HPDE6-E6E7 (cell line): ENCODE measurements around the gene KCNJ10.
"Not testable (repeated sequence)": the region's sequence is repeated elsewhere in the genome, so short reads cannot be mapped to it uniquely, and the experiment has no call there.

ENCODE experiments used
- DNase-seq: peaks from one replicate; pipeline ENCODE4 v3.0.0; 2011; ENCODE audit warnings: missing footprints; ENCODE audit errors: extremely low spot score

Gene KCNJ10

GRCh38 chr1:160069460-160070231 lies at the start of gene KCNJ10:
Gene KCNJ10, minus strand, starts transcription at chr1:160070160. Its CDS starts 27,628 bp downstream, at chr1:160042532.
- DNase-seq = no peak

- DNase-seq = no peak
Measured at GRCh38 chr1:160118928-160119327, 49.0 kb upstream of the KCNJ10 start.

- no peak for DNase-seq
Measured at GRCh38 chr1:160117709-160118183, 47.8 kb upstream of the KCNJ10 start.

- no peak for DNase-seq
Measured at GRCh38 chr1:160117300-160117699, 47.3 kb upstream of the KCNJ10 start.

- peak; percentile 62 for DNase-seq
Measured at GRCh38 chr1:160116283-160117147, 46.6 kb upstream of the KCNJ10 start.

GRCh38 chr1:160115545-160116282 lies 45.8 kb upstream of the KCNJ10 start, which contains the start of gene ATP1A2:
Gene ATP1A2, plus strand, starts transcription at chr1:160115759. Its CDS starts 103 bp downstream, at chr1:160115862.
- no peak for DNase-seq

- DNase-seq = no peak
Measured at GRCh38 chr1:160114085-160114484, 44.1 kb upstream of the KCNJ10 start.

- no peak for DNase-seq
Measured at GRCh38 chr1:160113407-160113806, 43.4 kb upstream of the KCNJ10 start.

GRCh38 chr1:160112357-160112756 lies 42.4 kb upstream of the KCNJ10 start:
- DNase-seq = no peak

- not testable (repeated sequence) for DNase-seq
Measured at GRCh38 chr1:160111462-160111861, 41.5 kb upstream of the KCNJ10 start.

GRCh38 chr1:160109686-160110085 lies 39.7 kb upstream of the KCNJ10 start:
- no peak for DNase-seq

GRCh38 chr1:160108888-160109662 lies 39.1 kb upstream of the KCNJ10 start:
- no peak for DNase-seq

- DNase-seq = no peak
Measured at GRCh38 chr1:160107512-160107911, 37.6 kb upstream of the KCNJ10 start.

- DNase-seq = no peak
Measured at GRCh38 chr1:160105155-160105554, 35.2 kb upstream of the KCNJ10 start.

GRCh38 chr1:160104486-160104885 lies 34.5 kb upstream of the KCNJ10 start:
- no peak for DNase-seq

GRCh38 chr1:160103658-160104408 lies 33.9 kb upstream of the KCNJ10 start:
- no peak for DNase-seq

GRCh38 chr1:160101717-160102522 lies 32.0 kb upstream of the KCNJ10 start:
- no peak for DNase-seq

- peak; percentile 72 for DNase-seq
Measured at GRCh38 chr1:160101037-160101716, 31.2 kb upstream of the KCNJ10 start.
